Activated naive CD8-positive, alpha-beta T cell treated with anti-CD3 and anti-CD28 coated beads, Interleukin-2, amount 50 U/mL, for 16 hours (primary cell): Measurements from ENCODE around the gene ACVR1.

Source experiments
- DNase-seq: peaks from one replicate; pipeline ENCODE4 v3.0.0-alpha.2; 2020; ENCODE audit warnings: low read depth, low spot score

ACVR1 gene

DNA sequence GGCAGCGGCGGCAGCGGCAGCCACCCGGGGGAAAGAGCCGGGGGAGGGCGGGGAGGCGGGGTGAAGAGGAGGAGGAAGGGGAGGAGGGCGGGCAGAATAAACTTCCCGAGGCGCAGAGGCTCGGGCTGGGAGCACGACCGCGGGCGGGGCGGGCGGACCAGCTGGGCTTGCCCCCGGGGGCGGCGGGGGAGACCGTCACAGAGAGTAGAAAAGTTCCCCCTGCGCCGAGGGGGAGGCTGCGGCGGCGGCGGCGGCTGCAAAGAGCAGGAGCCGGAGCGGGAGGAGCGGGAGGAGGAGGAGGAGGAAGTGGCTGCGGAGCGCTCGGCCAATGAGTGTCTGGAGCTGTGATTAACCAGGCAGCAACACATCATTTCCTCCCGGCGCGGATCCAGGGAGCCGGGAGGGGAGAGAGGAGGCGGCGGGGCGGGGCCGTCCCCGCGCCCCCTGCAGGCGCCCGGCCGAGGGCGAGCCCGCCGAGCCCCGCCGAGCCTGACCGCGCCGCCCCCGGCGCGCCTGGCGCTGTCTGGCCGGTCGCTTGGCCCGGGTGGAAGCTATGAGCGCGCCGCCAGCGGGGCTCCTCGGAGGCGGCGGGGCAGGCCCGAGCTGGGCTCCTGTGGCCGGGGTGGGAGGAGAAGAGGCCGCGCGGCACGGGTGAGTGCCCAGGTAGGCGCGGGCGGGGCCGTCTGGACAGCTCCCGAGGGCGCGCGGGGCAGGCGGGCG lies at the start of gene ACVR1:
TSS of gene ACVR1 (minus strand) at position 265 of the 720 bp plus-strand sequence. CDS start 76,837 bp downstream, outside the sequence.
- DNase-seq: peak; percentile 47

DNA sequence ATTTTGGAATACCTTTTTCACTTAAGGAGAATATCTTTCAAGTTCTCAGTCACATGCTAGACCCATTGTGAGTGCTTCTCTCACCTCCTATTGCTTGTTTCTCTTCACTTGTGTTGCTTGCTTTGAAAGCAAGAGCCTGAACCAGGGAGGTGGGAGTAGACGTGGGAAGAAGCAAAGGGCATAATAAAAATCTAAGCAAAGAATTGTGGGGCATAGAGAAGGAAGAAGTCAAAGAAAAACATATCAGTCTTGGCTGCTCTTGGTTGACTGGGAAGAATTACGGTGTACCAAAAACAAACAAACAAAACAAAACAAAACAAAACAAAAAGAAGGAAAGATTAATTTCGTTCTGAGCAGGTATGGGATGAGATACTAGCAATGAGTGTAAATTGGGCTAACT lies 48.9 kb upstream of the ACVR1 start:
- no peak for DNase-seq

DNA sequence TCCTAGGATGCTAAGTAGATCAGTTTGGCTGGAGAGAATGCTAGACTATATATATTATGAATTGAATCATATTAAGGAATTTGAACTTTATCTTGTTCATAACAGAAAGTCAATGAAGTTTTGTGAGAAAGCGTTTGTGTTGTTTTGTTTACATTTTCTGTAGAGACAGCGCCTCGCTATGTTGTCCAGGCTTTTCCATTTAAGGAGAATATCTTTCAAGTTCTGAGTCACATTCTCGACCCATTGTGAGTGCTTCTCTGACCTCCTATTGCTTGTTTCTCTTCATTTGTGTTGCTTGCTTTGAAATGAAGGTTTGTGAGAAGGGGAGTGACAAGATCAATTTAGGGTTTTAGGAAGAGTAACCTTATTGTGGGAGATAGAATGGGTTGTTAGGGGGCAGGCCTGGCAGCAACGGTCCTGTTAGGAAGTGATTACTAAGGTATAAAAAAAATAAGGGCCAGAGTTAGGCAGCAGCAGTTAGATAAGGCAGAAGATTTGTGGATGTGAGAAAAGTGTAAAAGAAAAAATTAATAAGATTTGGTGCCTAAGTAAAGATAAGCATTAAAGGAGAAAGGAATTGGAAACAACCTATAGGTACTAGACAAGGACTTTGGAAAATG lies 47.6 kb upstream of the ACVR1 start:
- no peak for DNase-seq

DNA sequence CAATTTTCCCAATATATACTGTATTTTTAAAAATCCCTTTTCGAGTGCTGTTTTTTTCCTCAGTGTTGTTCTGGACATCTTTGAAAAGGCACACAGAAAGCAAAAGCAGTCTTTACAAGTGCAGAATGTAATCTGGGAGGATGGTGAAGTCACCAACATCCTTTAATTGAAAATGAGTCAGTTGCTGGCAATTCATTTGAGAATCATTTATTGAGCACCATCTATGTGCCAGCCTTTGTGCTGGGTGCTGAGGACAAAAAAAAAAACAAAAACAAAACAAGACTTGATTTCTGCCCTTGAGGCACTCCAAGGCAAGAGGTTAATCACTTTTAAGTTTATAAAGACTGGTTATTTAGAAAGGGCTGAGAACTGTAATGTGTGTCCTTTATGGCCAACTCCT lies 46.7 kb upstream of the ACVR1 start:
- DNase-seq: no peak

DNA sequence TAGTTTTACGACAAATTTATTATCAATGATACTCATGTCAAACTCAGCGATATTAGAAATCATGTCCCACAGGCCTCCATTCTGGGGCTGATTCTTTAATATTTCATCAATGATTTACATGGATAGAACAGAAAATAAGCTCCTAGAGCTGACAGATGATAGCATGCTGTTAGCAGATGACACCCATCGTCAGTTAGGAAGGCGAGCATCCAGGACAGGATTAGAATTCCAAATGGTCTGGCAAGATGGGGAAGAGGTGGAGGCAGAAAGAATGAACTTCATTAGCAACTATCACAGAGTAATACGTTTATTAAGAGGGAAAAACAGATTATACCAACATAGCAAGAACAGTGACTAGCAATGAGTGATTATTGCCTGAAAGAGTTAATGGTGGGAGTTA lies 46.2 kb upstream of the ACVR1 start:
- no peak for DNase-seq

DNA sequence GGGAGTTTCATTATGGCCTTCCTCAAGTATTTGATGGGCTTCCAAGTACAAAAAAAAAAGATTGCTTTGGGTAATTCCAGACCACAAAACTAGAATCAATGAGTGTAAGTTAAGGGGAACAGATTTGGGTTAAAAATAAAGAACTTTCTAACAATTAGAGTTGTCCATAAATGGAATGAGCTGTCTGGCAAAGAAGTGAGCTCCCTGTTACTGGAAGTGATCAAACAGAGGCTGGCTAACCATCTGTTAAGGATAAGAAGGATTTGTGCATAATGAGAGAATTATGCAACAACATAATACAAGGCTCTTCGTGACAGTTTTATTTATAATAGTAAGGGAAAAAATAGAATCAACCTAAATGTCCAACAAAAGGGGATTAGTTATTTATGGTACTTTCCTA lies 44.6 kb upstream of the ACVR1 start:
- DNase-seq: no peak

DNA sequence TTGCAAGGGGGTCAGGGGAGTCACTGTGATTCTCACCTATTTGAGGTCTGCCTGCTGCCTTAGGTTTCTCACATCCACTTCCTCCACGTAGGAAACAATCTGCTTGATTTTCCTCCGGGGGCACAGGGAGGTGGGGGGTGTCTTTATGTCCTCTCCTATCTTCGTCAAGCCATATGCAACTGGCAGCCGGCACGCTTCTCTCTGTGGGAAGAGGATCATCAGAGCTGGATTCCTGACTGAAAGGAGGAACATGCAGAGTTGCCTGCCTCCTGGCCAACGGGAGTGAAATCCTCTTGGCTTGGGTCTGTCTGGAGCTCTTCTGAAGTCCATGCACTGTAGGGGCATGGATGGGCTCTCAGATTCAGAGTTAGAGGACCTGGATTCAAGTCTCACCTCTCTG lies 43.1 kb upstream of the ACVR1 start:
- no peak for DNase-seq

DNA sequence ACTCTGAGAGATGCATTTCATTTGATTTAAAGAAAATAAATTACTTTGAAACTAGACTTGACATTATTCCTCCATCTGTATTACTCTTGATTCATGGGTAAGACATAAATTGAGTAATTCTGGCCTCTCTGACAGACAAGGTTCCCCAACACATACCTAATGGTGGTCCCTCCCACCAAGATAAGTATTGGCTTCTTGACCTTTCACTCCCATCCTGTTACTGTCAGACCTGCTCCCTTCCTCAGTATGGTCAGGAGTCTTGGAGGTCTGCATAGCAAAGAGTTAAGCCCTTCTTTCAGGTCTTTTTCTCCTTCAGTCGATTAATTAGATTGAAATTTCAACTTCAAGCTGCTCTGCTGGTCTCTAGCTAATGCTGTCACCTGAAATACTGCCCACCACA lies 42.2 kb upstream of the ACVR1 start:
- DNase-seq: no peak

DNA sequence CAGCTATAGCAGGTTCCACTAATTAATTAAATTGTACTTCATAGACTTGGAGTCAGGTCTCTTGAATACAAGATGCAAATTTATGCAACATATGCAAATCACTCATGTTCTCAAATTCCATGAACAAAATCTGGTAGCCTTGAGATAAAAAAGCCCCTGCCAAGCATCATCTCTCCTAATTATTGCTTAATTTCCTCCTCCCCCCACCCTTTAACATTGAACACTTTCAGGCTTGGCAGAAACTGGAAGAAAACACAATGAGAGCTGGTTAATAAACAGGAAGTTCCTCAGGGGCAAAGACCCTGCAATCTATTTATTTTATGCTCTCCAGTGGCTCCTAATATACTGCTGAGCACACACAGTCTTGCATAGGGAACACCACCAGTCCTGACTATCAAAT lies 35.6 kb upstream of the ACVR1 start:
- DNase-seq: no peak

DNA sequence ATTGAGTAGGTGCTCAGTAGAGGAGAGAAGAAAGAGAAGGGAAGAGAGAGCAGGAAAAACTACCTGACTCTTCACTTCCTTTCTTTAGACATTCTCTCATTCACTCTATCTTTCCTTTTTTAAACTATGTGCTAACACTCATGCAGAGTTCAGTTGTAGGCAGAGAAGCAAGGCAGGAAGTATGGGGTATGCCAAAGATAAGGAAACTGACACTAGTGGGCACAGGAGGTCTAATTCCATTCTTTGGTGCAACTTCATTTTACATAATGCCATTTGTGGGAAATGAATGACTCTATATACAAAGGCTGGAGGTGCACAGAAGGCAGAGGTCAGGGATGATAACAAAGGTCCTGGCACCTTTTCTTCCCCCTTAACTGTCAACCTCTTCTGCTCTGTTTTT lies 35.1 kb upstream of the ACVR1 start:
- DNase-seq: no peak

DNA sequence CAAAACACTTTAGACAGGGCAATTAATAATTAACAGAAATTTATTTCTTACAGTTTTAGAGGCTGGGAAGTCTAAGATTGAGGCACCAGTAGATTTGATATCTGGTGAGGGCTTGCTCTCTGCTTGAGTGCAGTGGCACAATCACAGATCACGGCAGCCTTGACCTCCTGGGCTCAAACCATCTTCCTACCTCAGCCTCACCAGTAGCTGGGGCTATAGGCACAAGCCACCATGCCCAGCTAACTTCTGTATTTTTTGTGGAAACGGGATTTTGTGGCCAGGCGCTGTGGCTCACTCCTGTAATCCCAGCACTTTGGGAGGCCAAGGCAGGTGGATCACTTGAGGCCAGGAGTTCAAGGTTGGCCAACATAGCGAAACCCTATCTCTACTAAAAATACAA lies 29.0 kb upstream of the ACVR1 start:
- no peak for DNase-seq

DNA sequence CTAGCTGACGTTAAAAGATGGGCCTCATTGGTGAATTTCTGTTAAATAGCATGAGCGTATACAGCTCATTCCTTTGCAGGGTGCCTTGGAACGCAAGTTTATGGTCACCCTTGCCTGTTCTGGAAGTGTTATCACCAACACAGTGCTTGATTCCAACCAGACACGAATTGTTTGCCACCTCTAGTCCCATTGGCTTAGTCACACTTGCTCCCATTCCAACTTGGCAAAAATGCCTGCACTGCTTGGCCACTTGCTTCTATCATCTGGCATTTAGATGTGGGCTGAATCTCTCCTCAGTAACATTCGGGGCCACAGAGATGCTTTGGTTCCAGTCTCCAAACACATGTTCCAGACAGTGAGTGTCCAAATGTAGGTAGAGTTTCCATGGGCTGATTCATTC lies 27.5 kb upstream of the ACVR1 start:
- DNase-seq: no peak

DNA sequence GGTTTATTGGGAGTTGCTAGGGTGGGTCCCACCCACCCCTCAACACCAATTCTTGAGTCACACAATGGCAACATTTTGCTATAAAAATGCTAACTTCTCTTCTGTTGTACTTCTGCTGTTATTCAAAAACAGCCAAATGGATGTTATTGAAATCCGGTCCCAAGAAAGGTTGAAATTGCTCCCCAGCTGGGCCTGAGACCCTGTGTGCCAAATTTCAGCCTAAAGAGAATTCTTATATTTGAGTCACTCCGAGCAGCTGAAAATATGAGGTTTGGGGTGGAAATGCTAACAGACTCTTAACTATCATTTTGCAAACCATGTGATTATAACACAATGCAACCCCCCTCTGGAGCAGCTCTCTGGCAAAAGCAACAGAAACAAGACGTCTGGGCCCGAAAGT lies 27.0 kb upstream of the ACVR1 start:
- no peak for DNase-seq

DNA sequence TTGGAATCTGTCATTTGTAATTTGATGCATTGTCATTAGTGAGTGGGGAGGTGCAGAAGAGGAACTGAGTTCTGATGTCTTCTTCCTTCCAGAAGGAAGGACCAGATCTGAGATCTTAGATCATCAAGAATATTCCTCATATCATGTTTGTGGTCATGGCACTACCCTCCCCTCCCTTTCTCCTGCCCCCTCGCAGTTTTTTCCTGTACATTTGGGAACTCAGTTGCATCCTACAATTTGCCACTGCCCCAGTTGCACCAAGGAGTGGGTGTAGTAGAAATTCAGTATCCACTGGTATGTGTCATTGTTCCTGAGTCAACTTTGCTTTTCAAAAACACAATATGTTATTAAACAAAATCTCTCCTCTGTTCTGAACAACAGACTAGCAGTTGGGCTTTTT lies 26.6 kb upstream of the ACVR1 start:
- DNase-seq: no peak

DNA sequence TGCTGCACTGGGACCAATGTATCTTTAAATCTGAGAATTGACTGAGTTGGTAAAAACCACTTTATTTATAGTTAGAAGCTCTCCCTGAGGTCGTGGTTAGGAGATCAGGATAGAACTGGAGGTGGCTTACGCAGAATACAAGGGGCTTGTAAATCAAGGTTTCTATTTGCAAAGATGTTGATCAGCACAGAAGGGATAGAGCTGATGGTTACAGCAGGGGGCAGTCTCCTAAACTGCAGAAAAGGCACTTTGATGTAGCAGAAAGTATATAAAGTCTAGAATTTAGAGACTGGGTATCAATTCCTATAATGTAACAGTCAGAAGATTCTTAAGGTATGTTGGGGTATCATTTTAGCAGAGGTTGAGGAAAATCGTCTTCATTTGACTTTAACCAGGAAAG lies 25.2 kb upstream of the ACVR1 start:
- no peak for DNase-seq

DNA sequence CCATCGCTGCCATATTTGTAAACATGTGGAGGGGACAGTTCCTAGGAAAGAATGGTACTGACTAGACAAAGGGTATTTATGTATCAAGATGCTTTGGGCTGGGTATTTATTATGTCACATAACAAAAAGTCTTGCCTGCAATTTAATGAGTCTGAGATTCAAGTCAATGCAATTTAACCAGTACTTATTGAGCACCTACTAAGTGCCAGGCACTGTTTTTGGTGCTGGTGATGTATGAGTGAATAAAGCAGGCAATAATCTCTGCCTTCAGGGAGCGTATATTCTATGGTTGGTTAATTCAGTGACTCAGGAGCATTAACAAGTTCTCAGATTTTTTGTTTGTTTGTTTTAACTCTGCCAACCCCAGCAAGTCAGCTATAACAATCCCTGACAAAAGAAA lies 24.6 kb upstream of the ACVR1 start:
- no peak for DNase-seq

DNA sequence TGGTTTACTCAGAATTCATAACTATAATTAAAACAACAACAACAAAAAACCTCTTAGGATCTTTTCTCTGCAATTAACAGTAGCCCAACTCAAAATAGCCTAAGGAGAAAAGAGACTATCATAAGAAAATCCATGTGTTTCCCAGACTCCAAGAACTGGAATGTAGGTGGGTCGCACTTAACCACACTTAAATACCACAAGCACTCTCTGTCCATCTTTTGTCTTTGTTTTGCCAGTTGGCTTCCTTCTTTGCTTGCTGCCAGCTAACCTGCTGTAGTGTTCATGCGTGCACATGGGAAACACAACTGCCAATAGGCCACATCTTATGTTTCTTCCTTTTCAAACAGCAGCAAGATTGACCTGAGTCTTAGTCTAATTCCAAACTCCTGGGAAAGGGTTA lies 24.1 kb upstream of the ACVR1 start:
- DNase-seq: no peak

DNA sequence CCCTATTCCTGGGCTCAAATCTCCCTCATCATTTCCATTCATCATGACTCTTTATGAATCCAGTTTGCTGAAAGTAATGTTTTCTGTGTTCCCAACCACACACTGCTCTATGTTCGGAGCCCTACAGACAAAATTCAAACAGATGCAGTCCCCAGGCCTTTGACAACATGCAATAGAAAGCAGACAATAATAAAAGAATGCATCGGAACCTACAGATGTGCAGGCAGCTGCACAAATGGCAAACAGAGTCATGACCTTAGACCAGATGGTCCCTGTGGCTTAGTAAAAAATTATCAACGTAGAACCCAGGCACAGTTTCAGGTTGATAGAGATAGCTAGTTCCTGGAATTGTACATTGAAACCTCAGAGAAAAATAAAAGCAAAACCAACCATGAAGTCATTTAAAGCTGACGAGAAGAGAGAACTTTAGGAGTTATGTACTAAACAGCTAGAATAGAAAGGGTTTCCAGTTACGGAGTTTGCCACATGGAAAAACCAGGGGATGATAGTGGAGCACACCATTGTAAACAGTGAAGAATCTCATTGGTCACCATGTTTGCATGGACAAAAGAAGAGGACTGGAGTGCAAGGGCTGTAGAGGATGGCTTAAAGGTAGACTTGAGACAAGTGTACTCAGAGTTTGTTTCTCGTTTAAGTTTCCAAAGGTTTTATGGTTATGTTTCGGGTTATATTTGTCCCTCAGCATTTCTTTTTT lies 23.2 kb upstream of the ACVR1 start:
- DNase-seq: no peak

DNA sequence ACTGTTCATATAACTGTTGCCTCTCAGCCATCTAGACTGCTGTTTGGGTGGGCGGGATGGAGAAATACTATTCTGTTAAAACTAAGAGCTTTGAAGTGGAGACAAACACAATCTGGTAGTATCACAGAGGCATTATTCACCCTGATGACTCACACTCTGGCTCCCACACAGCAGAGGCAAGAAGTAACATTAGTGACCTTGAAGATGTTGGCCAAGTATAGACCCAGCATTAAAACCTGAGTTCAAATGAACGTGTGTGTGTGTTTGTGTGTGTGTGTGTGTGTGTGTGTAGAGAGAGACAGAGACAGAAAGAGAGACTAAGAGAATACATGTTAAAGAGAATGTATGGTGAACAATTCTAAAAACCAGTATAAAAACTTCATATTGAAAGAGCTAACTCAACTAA lies 22.5 kb upstream of the ACVR1 start:
- DNase-seq: peak; percentile 42

DNA sequence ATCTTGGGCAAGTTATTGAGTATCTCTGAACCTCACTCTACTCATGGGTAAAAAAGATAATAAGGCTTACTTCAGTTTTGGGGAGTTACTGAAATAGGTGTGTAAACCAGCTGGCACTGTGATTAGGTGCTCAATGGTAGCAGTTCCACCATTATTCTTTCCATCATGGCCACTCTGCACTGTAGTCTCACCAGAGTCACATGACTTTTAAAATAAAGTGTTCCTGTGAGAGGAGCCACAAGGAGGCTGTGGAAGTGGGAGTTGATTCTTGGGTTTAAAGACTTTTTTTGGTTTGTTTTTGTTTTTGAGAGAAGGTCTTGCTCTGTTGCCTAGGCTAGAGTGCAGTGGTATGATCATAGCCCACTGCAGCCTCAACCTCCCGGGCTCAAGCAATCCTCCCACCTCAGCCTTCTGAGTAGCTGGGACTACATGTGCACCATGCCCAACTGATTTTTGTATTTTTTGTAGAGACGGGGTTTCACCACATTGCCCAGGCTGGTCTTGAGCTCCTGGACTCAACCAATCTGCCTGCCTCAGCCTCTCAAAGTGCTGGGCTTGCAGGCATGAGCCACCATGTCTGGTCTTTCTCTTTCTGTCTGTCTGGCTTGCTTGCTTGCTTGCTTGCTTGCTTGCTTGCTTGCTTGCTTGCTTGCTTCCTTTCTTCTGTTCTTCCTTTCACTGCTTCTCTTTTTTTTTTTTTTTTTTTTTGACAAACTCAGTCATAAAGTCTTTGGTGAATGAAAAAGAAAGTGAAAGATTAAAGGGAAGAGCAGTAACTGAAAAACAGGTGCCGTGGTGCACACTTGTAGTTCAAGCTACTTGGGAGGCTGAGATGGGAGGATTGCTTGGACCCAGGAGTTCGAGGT lies 21.2 kb upstream of the ACVR1 start:
- DNase-seq: no peak

DNA sequence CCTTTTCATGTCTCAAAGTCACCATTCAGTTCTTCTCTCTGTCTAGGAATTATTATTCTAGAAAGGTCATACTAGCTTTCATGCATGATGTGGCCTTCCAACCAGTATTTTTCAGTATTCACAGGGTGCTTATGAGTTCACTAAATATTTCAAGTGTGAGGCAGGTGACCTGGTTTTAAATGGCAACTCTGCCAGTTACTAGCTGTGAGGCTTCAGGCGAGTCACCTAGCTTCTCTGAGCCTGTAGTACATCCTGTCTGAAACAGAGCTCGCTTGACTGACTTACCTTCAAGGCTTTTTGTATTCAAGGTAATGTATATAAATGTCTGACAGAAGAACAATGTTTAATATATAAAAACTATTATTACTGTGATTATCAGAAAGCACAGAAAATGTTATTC lies 19.4 kb upstream of the ACVR1 start:
- no peak for DNase-seq
